B cell (primary cell): Measurements from ENCODE around the gene DNAL1. TPM values are rescaled to one million over a fixed set of nuclear protein-coding genes. Genes with fewer than 3 reads are reported as not detected.
A peak's percentile ranks its signal among the peaks of the same experiment; 100 is the strongest.

Source experiments
- ATAC-seq: fragments of 200-7000 bp; cut with Tn5 transposase; one replicate; pipeline ENCODE4 v1.10.0; 2021; ENCODE audit warnings: low read depth, mild to moderate bottlenecking, moderate number of reproducible peaks, moderate library complexity
- CTCF ChIA-PET: fragments of 350-600 bp; sonication (Branson Sonifier 250); formaldehyde crosslinking; loops from one replicate; lab custom pipeline; 2021; ENCODE audit warnings: antibody characterized with exemption, inconsistent platforms; lab: Charles Lee
- POLR2A ChIA-PET: fragments of 350-600 bp; sonication (Branson Sonifier 250); formaldehyde crosslinking; loops from one replicate; lab custom pipeline; 2021; ENCODE audit warnings: antibody characterized with exemption; lab: Charles Lee
- DNase-seq: peaks from one replicate; pipeline ENCODE4 v3.0.0; 2013
- H2AFZ ChIP-seq: 2 replicates; pipeline ENCODE4 v1.6.1; 2012; ENCODE audit warnings: mild to moderate bottlenecking, low read depth, low read length; ENCODE audit not compliant: insufficient read depth, poor library complexity, severe bottlenecking
- H3K27ac ChIP-seq, 2 donors: 1 replicate in 1 of 2; 2 replicates in 1 of 2; pipeline ENCODE4 v1.5.1; 2012 to 2013; ENCODE audit warnings: low read length in 2 of 2, mild to moderate bottlenecking in 2 of 2, moderate library complexity in 1 of 2
- H3K27me3 ChIP-seq, 4 experiments: fragments of 200-600 bp in 1 of 4; sonication (generic) in 1 of 4; replicated peaks in 1 of 4; 1 replicate in 2 of 4; 2 replicates in 2 of 4; pipeline versions ENCODE4 v1.6.1 to v1.7.0; 2013 to 2016; ENCODE audit warnings: low read length in 3 of 4, mild to moderate bottlenecking in 2 of 4, mixed read lengths in 1 of 4, moderate library complexity in 1 of 4; ENCODE audit not compliant: insufficient read depth in 4 of 4, control insufficient read depth in 3 of 4; ENCODE audit errors: control extremely low read depth in 1 of 4
- H3K36me3 ChIP-seq, 2 experiments: replicated peaks in 1 of 2; 1 replicate in 1 of 2; 2 replicates in 1 of 2; pipeline versions ENCODE4 v1.6.1 to v1.7.1; 2013; ENCODE audit warnings: low read length in 1 of 2; ENCODE audit not compliant: insufficient read depth in 2 of 2, control insufficient read depth in 1 of 2; ENCODE audit errors: control extremely low read depth in 1 of 2, extremely low read depth in 1 of 2
- H3K4me1 ChIP-seq, 2 donors: fragments of 200-600 bp in 1 of 2; sonication (generic) in 1 of 2; 1 replicate in 1 of 2; 2 replicates in 1 of 2; pipeline versions ENCODE4 v1.5.1 to v1.6.1; 2013 to 2017; ENCODE audit warnings: low read length in 2 of 2; ENCODE audit not compliant: control insufficient read depth in 2 of 2, insufficient read depth in 2 of 2
- H3K4me2 ChIP-seq: replicated peaks from 2 replicates; pipeline ENCODE3; 2012; ENCODE audit warnings: mild to moderate bottlenecking, low read depth, low read length; ENCODE audit not compliant: poor library complexity, severe bottlenecking
- H3K4me3 ChIP-seq, 5 experiments: fragments of 200-600 bp in 1 of 5; sonication (generic) in 1 of 5; 1 replicate in 3 of 5; 2 replicates in 2 of 5; pipeline versions ENCODE4 v1.5.1 to v1.7.0; 2011 to 2016; ENCODE audit warnings: low read length in 4 of 5, mild to moderate bottlenecking in 4 of 5, low read depth in 2 of 5, control low read depth in 1 of 5, moderate library complexity in 1 of 5; ENCODE audit not compliant: insufficient read depth in 1 of 5; ENCODE audit errors: control extremely low read depth in 1 of 5, extremely low read depth in 1 of 5
- H3K79me2 ChIP-seq: fragments of 200-600 bp; sonication (generic); one replicate; pipeline ENCODE4 v1.6.0; 2016; ENCODE audit warnings: low read length; ENCODE audit not compliant: control insufficient read depth, insufficient read depth
- H3K9ac ChIP-seq: fragments of 200-600 bp; sonication (generic); 2 replicates; pipeline ENCODE4 v1.6.1; 2017; ENCODE audit warnings: mild to moderate bottlenecking, low read length, moderate library complexity
- H3K9me3 ChIP-seq, 3 donors: one replicate each; pipeline versions ENCODE4 v1.6.1 to v1.7.1; 2013; ENCODE audit warnings: low read length in 2 of 3; ENCODE audit not compliant: control insufficient read depth in 2 of 3, insufficient read depth in 1 of 3; ENCODE audit errors: control extremely low read depth in 1 of 3
- H4K20me1 ChIP-seq: 2 replicates; pipeline ENCODE4 v1.6.0; 2012; ENCODE audit warnings: mild to moderate bottlenecking, low read length; ENCODE audit not compliant: insufficient read depth, control insufficient read depth, poor library complexity, severe bottlenecking
- H3K27ac Mint-ChIP-seq: one replicate; pipeline ENCODE4 v1.8.0; 2021; ENCODE audit warnings: mixed read lengths
- H3K27me3 Mint-ChIP-seq: one replicate; pipeline ENCODE4 v1.8.0; 2021; ENCODE audit warnings: mixed read lengths
- H3K4me1 Mint-ChIP-seq: one replicate; pipeline ENCODE4 v1.8.0; 2021; ENCODE audit warnings: mixed read lengths
- H3K4me3 Mint-ChIP-seq: one replicate; pipeline ENCODE4 v1.8.0; 2021; ENCODE audit warnings: mixed read lengths
- H3K9me3 Mint-ChIP-seq: one replicate; pipeline ENCODE4 v1.8.0; 2022; ENCODE audit warnings: mixed read lengths; ENCODE audit not compliant: insufficient read depth
- EZH2 ChIP-seq: IDR thresholded peaks from 2 replicates; pipeline ENCODE4 v1.6.1; 2012; ENCODE audit warnings: borderline replicate concordance, low read depth, mild to moderate bottlenecking, moderate library complexity, low read length; ENCODE audit not compliant: insufficient read depth, poor library complexity, severe bottlenecking
- WGBS: methylation state at CpG from one replicate; pipeline ENCODE4 v1.1.5; 2013; ENCODE audit warnings: missing lambda C conversion rate; ENCODE audit not compliant: insufficient coverage; 5-methylcytosine and 5-hydroxymethylcytosine counted together
- intact Hi-C: fragments of 100-400 bp; cut with micrococcal nuclease; formaldehyde crosslinking; loops from one replicate; pipeline ENCODE4 v1.10.0; 2022
- polyA plus RNA-seq: library from polyadenylated mRNA; depleted of rRNA; stranded (reverse); fragments of >200 nt; gene quantifications from 2 replicates; pipeline ENCODE4 v1.2.3, GENCODE V29; 2012
- total RNA-seq, 2 donors: library from RNA; stranded (reverse); fragments of 120-200 nt in 1 of 2; gene quantifications; 1 replicate in 1 of 2; 2 replicates in 1 of 2; pipeline versions ENCODE4 v1.2.3 to v1.2.4, GENCODE V29; 2013 to 2022
- TF ChIP-seq, protein P1 (sequence below): fragments of 200-600 bp; IDR thresholded peaks from one replicate; pipeline ENCODE4 v1.8.0; 2022; ENCODE audit warnings: antibody characterized with exemption, mild to moderate bottlenecking

The DNAL1 gene
- total and polyA plus RNA-seq, 2 donors (not counting 1 experiment from before 2014, with no cell fraction given), result 2.0 to 10.7 TPM

DNA sequence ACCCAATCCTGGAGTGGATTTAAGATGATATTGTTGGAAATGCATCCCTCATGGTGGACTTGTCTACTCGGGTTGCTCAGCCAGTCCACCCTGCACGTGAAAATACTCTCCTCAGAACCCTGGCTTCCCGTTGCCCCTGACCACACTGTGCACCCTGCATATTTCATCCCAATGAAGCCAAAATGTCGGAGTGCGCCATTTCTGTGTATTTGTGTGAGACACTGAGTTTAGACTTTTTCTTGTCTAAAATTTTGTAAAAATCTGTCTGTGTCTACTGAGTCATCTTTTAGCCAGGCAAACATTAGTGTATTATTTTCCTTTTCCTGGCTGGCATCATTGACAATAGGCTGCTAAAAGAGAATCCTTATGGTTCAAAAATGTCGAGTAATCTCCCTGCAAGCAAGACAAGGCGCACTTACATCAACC, 69.9 kb downstream of the DNAL1 start:
- no peak for ATAC-seq
- Histone ChIP-seq H4K20me1 (peaks cover 9% of the 10 kb centered on the region), H2AFZ (peak overlapping the region; percentile 73), H3K27ac (peak overlapping the region; percentile 5 to 81), H3K79me2 (peaks cover 21% of the 10 kb centered on the region), H3K9me3 (no peaks in the 10 kb centered on the region), H3K36me3 (peaks cover 0 to 34% of the 10 kb centered on the region in 2 experiments), H3K27me3 (no peaks in the 10 kb centered on the region), H3K4me2 (peak overlapping the region; percentile 87), H3K9ac (peak overlapping the region; percentile 84), H3K4me1 (peaks cover 17 to 22% of the 10 kb centered on the region in 2 donors), H3K4me3 (peak overlapping the region in 2 of 5 experiments; percentile 77 to 78)
- intact Hi-C loops, result loop anchor here (1.0 to 5.0 kb wide), 4 partner anchors 14 to 236 kb away; partner anchors contain the start of genes COQ6, FAM161B and PTGR2
- peaks cover 21% of the 10 kb centered on the region for H3K4me1 Mint-ChIP-seq
- H3K27me3 Mint-ChIP-seq, result no peaks in the 10 kb centered on the region
- CTCF ChIA-PET, result interaction anchor here (0.9 to 3.7 kb wide), 3 partner anchors 14 to 57 kb away, joined by 3 to 25 read pairs (median 4); no protein-coding TSS in a partner anchor
- peak overlapping the region; percentile 91 for H3K27ac Mint-ChIP-seq
- WGBS, result 100% methylated on average over 2 of the region's 7 CpGs
- no peak for DNase-seq
- H3K9me3 Mint-ChIP-seq, result no peaks in the 10 kb centered on the region
- POLR2A ChIA-PET, result interaction anchor here (0.5 to 1.1 kb wide), 3 partner anchors 26 to 178 kb away, joined by 3 to 4 read pairs (median 3); no protein-coding TSS in a partner anchor
- TF ChIP-seq EZH2, result no peak
- TF ChIP-seq, protein P1, sequence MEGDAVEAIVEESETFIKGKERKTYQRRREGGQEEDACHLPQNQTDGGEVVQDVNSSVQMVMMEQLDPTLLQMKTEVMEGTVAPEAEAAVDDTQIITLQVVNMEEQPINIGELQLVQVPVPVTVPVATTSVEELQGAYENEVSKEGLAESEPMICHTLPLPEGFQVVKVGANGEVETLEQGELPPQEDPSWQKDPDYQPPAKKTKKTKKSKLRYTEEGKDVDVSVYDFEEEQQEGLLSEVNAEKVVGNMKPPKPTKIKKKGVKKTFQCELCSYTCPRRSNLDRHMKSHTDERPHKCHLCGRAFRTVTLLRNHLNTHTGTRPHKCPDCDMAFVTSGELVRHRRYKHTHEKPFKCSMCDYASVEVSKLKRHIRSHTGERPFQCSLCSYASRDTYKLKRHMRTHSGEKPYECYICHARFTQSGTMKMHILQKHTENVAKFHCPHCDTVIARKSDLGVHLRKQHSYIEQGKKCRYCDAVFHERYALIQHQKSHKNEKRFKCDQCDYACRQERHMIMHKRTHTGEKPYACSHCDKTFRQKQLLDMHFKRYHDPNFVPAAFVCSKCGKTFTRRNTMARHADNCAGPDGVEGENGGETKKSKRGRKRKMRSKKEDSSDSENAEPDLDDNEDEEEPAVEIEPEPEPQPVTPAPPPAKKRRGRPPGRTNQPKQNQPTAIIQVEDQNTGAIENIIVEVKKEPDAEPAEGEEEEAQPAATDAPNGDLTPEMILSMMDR, result no peak
- H3K4me3 Mint-ChIP-seq, result peak overlapping the region; percentile 92

DNA sequence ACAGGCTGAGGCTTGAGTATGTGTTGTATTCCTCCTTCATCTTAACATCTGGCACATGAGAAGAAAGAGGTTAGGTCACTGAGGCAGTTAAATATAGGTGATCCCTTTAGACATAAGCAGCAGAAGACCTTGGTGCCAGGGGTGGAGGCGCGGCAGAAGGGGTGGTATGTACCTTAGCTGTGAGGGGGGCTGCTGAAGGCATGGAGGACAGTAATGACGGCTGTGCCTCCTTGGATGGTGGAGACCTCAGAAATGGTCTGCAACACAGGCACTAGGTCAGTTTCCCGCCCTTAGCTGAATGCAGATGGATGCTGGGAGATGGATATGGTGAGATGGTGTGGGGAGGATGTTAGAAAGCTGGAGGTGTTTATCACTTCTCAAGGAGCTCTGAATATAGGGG, 70.9 kb downstream of the DNAL1 start:
- ChIA-PET CTCF (interaction anchor here (0.8 to 3.7 kb wide), 2 partner anchors 13 to 171 kb away, joined by 3 to 25 read pairs; partner anchors contain the start of gene ZNF410), POLR2A (interaction anchor here (1.1 to 1.5 kb wide), 2 partner anchors 13 to 44 kb away, joined by 3 to 11 read pairs; a partner anchor contains a TSS)
- Mint-ChIP-seq H3K27me3 (no peaks in the 10 kb centered on the region), H3K27ac (peak overlapping the region; percentile 54), H3K4me3 (peak overlapping the region; percentile 42), H3K4me1 (peaks cover 21% of the 10 kb centered on the region), H3K9me3 (no peaks in the 10 kb centered on the region)
- peaks cover 17 to 22% of the 10 kb centered on the region in 2 donors for H3K4me1 ChIP-seq
- intact Hi-C loops, result loop anchor here (2.0 kb wide), 2 partner anchors 13 to 235 kb away; partner anchors contain the start of genes COQ6 and FAM161B
- TF ChIP-seq EZH2, result no peak
- TF ChIP-seq, protein P1, result no peak
- H2AFZ ChIP-seq, result no peak overlapping the region
- no peak overlapping the region for H3K4me3 ChIP-seq
- peak overlapping the region in 1 of 2 donors; percentile 44 for H3K27ac ChIP-seq
- DNase-seq (peak; percentile 16), ATAC-seq (no peak)
- H3K36me3 ChIP-seq, result peaks cover 0 to 40% of the 10 kb centered on the region in 2 experiments
- H3K27me3 ChIP-seq, result no peaks in the 10 kb centered on the region
- 100% methylated on average over 4 of the region's 4 CpGs for WGBS
- no peak overlapping the region for H3K4me2 ChIP-seq
- no peak overlapping the region for H3K9ac ChIP-seq
- peaks cover 10% of the 10 kb centered on the region for H3K79me2 ChIP-seq
- H4K20me1 ChIP-seq, result peaks cover 9% of the 10 kb centered on the region
- no peaks in the 10 kb centered on the region for H3K9me3 ChIP-seq
